SU-DHL-6 (cell line): ENCODE data around the gene IRX2.

Experiments
- H2AFZ ChIP-seq: fragments of 200-600 bp; sonication (generic); 2 replicates; pipeline ENCODE4 v1.6.1; 2014; ENCODE audit warnings: low read depth, mild to moderate bottlenecking, moderate library complexity, mixed read lengths, antibody characterized with exemption, low read length; ENCODE audit not compliant: severe bottlenecking
- H3F3A ChIP-seq: fragments of 200-600 bp; shearing (Covaris generic); 2 replicates; pipeline ENCODE4 v1.6.0; 2016; ENCODE audit warnings: antibody characterized with exemption, mild to moderate bottlenecking; ENCODE audit not compliant: insufficient read depth
- H3K27ac ChIP-seq: fragments of 200-600 bp; sonication (generic); 2 replicates; pipeline ENCODE4 v1.5.1; 2016; ENCODE audit warnings: low read depth, mild to moderate bottlenecking, low read length, moderate library complexity, mixed read lengths
- H3K27me3 ChIP-seq: fragments of 200-600 bp; sonication (generic), shearing (Covaris generic); 2 replicates; pipeline ENCODE4 v1.6.0; 2014; ENCODE audit warnings: mild to moderate bottlenecking, low read length
- H3K36me3 ChIP-seq: fragments of 200-600 bp; sonication (generic); 2 replicates; pipeline ENCODE4 v1.6.1; 2014; ENCODE audit warnings: mild to moderate bottlenecking, low read length, mixed read lengths
- H3K4me2 ChIP-seq: fragments of 300-600, 200-600 bp; shearing (Covaris generic), sonication (generic); 2 replicates; pipeline ENCODE4 v1.6.0; 2014; ENCODE audit warnings: low read length, low read depth, mild to moderate bottlenecking; ENCODE audit not compliant: poor library complexity, severe bottlenecking
- H3K4me3 ChIP-seq: fragments of 200-600 bp; sonication (generic); 2 replicates; pipeline ENCODE4 v1.5.1; 2014; ENCODE audit warnings: antibody characterized with exemption, low read length, mild to moderate bottlenecking, mixed read lengths; ENCODE audit not compliant: insufficient read depth, poor library complexity, severe bottlenecking
- H3K79me2 ChIP-seq: fragments of 200-600 bp; sonication (generic); 2 replicates; pipeline ENCODE4 v1.6.1; 2014; ENCODE audit warnings: mild to moderate bottlenecking, low read length, moderate library complexity; ENCODE audit not compliant: insufficient read depth
- H3K9ac ChIP-seq: fragments of 200-600 bp; sonication (generic); 2 replicates; pipeline ENCODE4 v1.7.0; 2014; ENCODE audit warnings: mild to moderate bottlenecking, low read length
- H3K9me2 ChIP-seq: fragments of 200-600 bp; sonication (generic); replicated peaks from 2 replicates; pipeline ENCODE4 v1.6.1; 2014; ENCODE audit warnings: low read length; ENCODE audit not compliant: insufficient read depth
- H3K9me3 ChIP-seq: fragments of 200-600 bp; sonication (generic); 2 replicates; pipeline ENCODE4 v1.6.1; 2014; ENCODE audit warnings: low read length, mixed read lengths; ENCODE audit not compliant: insufficient read depth
- H4K20me1 ChIP-seq: fragments of 200-600 bp; sonication (generic); 2 replicates; pipeline ENCODE4 v1.6.1; 2014; ENCODE audit warnings: low read depth, mild to moderate bottlenecking, antibody characterized with exemption, low read length, moderate library complexity, mixed read lengths
- EZH2phosphoT487 ChIP-seq: fragments of 200-600 bp; sonication (generic), shearing (Covaris generic); conservative IDR thresholded peaks from 2 replicates; pipeline ENCODE4 v1.6.1; 2018; ENCODE audit warnings: mild to moderate bottlenecking, antibody characterized with exemption, low read length, moderate library complexity, mixed read lengths
- TF ChIP-seq, protein P1 (sequence below): fragments of 200-600 bp; sonication (generic); IDR thresholded peaks from one replicate; pipeline ENCODE4 v1.5.1; 2017; ENCODE audit warnings: antibody characterized with exemption, mild to moderate bottlenecking, low read length, moderate library complexity; ENCODE audit not compliant: insufficient read depth, poor library complexity, severe bottlenecking

Gene IRX2

DNA sequence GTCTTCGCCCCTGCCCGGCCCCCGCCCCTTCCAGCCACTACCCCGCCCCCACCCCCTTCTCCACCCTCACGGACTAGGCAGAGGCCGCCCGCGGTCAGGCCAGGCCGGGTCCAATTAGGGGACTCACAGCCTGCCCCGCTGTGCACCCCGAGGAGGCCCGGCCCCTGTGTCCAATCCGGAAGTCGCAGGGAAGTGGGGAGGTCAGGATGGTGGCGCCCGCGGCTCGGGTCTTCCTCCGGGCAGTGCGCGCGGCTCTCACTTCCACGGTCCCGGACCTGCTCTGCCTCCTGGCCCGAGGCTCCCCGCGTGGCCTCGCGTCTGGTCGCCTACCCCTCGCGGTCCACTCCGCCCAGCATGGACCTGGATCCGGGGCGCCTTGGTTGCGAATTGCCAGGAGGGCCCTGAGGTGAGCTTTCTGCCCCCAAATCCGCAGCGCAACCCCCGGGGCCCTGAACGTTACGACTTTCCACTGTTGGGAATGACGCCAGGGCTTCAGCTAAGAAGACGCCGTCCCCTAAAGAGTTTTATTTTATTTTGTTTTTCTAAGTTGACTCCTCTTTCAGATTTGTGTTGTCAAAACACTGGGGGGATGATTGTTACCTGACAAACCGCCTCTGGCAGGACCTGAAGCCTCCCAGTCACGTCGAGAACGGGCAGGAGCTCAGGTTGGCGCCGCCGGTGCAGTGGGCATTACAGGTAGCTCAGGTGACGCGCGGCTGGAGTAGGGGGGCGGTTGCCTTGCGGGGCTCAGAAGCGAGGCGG is 763 bp upstream of the IRX2 start:
- Histone ChIP-seq H3K27ac (no peak overlapping the region), H3K79me2 (no peaks in the 10 kb centered on the region), H2AFZ (no peak overlapping the region), H3K9ac (no peak overlapping the region), H3K4me3 (no peak overlapping the region), H3K36me3 (no peaks in the 10 kb centered on the region), H4K20me1 (no peaks in the 10 kb centered on the region), H3F3A (no peaks in the 10 kb centered on the region), H3K9me3 (no peaks in the 10 kb centered on the region), H3K9me2 (no peaks in the 10 kb centered on the region), H3K4me2 (no peak overlapping the region), H3K27me3 (no peaks in the 10 kb centered on the region)
- TF ChIP-seq, protein P1, sequence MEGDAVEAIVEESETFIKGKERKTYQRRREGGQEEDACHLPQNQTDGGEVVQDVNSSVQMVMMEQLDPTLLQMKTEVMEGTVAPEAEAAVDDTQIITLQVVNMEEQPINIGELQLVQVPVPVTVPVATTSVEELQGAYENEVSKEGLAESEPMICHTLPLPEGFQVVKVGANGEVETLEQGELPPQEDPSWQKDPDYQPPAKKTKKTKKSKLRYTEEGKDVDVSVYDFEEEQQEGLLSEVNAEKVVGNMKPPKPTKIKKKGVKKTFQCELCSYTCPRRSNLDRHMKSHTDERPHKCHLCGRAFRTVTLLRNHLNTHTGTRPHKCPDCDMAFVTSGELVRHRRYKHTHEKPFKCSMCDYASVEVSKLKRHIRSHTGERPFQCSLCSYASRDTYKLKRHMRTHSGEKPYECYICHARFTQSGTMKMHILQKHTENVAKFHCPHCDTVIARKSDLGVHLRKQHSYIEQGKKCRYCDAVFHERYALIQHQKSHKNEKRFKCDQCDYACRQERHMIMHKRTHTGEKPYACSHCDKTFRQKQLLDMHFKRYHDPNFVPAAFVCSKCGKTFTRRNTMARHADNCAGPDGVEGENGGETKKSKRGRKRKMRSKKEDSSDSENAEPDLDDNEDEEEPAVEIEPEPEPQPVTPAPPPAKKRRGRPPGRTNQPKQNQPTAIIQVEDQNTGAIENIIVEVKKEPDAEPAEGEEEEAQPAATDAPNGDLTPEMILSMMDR, result no peak

DNA sequence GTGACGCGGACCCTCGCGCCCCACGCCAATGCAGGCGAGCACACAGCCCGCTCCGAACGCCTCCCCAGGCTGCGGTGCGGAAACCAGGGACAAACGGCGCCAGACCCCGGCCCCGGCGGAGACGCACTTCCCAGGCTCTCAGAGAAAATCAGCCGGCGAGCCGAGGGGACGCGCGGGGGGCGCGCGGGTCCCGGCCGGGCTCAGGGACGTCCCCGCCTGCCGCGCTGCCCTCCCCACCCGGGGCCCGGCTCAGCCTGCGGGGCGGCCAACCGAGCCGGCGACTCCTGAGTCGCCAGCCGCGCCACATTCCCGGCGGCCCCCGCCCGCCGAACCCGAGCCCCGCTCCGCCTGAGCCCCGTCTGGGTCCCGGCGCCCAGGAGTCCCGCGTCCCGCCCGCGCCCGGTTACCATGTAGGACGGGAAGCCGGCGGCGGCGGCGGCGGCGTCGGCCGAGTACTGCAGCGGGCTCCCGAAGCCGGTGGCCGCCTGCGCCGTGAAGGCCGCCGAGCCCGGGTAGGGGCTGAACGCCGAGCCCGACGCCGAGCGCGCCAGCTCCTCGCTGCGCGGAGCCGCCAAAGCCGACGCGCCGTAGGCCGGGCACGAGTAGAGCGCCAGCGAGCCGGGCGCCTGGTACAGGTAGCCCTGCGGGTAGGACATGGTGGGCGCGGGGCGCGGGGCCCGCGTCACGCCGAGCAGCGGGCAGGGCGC is 566 bp downstream of the IRX2 start:
- Histone ChIP-seq H2AFZ (no peak overlapping the region), H3K9ac (no peak overlapping the region), H3K4me3 (no peak overlapping the region), H3K79me2 (no peaks in the 10 kb centered on the region), H4K20me1 (no peaks in the 10 kb centered on the region), H3F3A (no peaks in the 10 kb centered on the region), H3K9me2 (no peaks in the 10 kb centered on the region), H3K36me3 (no peaks in the 10 kb centered on the region), H3K4me2 (no peak overlapping the region), H3K9me3 (no peaks in the 10 kb centered on the region), H3K27me3 (no peaks in the 10 kb centered on the region), H3K27ac (no peak overlapping the region)
- TF ChIP-seq, protein P1, result no peak
- TF ChIP-seq EZH2phosphoT487, result no peak

DNA sequence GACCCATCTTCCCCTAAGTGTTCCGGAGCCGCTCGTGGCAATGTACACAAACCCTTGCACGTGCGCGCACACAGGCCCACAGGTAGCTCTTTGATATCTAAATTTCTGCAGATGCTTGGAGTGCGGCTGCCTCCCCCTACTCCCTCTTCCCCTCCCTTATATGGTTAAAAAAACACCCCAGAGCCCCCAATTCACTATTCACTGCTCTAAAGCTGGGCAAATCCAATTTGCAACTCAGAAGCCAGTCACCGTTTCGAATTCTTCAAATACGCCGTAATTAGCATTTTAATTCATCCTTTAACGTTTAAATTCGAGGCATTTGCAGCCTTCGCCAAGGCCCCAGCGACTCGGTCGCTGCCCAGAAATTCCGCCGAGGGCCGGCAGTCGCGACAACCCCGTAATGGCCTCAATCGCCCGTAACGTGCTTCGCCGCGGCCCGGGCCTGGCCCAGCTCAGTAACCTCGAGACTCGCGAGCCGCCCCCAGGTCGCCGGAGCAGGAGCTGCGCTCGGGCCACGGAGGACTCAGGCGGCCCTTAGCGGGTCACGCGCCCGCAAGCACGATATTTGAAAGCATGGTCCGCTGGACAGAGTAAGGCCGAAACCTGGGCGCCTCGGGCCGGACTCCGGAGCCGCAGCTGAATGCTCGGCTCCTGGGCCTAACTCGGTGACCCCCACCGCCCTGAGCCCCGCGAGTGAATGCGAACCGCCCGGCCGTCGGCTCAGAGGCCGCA is 1.3 kb downstream of the IRX2 start:
- H3K9ac ChIP-seq, result no peak overlapping the region
- no peak overlapping the region for H3K4me3 ChIP-seq
- no peak overlapping the region for H3K27ac ChIP-seq
- TF ChIP-seq EZH2phosphoT487, result no peak
- TF ChIP-seq, protein P1, result no peak
- H3K27me3 ChIP-seq, result no peaks in the 10 kb centered on the region
- H3K9me3 ChIP-seq, result no peaks in the 10 kb centered on the region
- H3K9me2 ChIP-seq, result no peaks in the 10 kb centered on the region
- H2AFZ ChIP-seq, result no peak overlapping the region
- no peaks in the 10 kb centered on the region for H3K36me3 ChIP-seq
- H4K20me1 ChIP-seq, result no peaks in the 10 kb centered on the region
- H3K4me2 ChIP-seq, result no peak overlapping the region
- no peaks in the 10 kb centered on the region for H3F3A ChIP-seq
- no peaks in the 10 kb centered on the region for H3K79me2 ChIP-seq
